ENCODE measurements around the gene PALLD. TPM values are rescaled to one million over a fixed set of nuclear protein-coding genes. Genes with fewer than 3 reads are reported as not detected.

Gene PALLD
- total RNA-seq, 5 donors from 2014 or later (not counting 1 experiment from before 2014, with no cell fraction given): 0.56 to 1.9 (median 0.93) TPM

DNA sequence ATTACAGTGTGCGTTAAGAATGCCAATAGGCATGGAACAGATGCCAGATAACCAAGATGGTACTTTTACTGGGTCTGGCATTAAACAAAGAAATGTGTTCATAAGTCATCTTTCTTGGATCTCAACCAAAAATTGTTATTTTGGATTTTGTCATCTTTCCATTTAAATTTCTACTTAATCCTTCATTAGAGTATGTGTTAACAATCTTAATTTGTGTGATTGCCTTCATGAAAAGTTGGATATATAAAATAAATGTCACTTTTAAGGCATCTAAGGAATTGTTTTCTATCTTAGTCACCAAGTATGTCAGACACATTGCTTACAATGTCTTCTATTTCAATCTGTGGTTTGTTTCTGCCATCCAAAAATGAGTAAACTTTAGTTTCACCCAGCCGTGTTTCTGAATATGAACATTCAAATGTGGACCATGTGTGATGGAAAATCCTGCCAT, 87.5 kb downstream of the PALLD start:
- POLR2A ChIA-PET: no interaction called here

DNA sequence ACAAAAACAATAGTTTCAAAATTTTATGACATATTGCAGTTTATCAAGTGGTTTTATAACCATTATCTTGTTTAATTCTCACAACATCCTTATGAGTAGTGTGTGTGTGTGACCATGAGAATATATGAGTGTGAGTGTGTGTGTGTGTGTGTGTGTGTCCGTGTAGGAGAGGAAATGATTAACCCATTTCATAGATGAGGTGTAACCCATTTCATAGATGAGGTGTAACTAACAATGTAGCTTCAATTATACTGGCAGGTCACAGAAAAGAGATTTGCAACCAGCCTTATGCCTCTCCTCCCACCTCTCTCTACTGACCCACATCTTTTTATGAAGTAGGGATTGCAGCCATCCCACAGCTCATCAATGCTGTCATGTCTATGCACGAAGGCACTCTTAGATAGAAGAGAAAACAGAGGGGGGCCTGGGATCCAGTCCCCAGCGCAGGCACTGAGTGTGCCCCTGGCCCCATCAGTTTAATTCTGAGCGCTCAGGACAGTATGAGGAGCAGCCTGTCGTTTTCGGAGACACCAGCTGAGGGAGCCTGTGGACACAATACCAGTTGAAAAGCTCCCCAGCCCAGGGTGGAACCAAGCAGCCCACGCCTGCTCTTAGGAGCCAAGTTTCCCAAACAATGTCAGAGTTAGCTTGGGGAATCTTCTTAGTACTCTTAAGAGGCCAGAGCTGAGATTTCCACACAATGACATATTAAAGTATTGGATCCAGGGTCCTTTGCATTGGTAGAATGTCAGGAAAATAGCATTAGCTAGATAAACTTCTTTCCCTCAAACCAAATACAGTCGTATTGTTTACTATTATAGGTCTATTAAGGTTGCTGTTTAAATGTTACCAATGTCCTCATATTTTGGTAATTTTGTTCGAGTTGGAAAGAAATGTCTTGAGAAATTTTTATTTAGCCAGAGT, 88.6 kb downstream of the PALLD start:
- Mint-ChIP-seq H3K4me1 (no peaks in the 10 kb centered on the region), H3K4me3 (no peak overlapping the region), H3K27ac (no peak overlapping the region), H3K36me3 (no peaks in the 10 kb centered on the region), H3K9me3 (peaks cover 4 to 8% (median 4%) of the 10 kb centered on the region in 3 donors), H3K27me3 (peaks cover 17 to 22% of the 10 kb centered on the region in 2 donors)
- no peak overlapping the region for H3K4me3 ChIP-seq (ENCODE audit: control insufficient read depth in 1 of 2, extremely low read depth in 1 of 2, low read length in 1 of 2)
- ATAC-seq (replicated peaks in 1 of 4): no peak
- no peaks in the 10 kb centered on the region for H3K4me1 ChIP-seq (ENCODE audit: control insufficient read depth in 1 of 2, extremely low read depth in 1 of 2, insufficient read depth in 2 of 2, low read length in 2 of 2)
- ChIA-PET POLR2A (interaction anchor here in 1 of 2 donors (0.6 kb wide), 1 partner anchor 63 kb away, joined by 3 read pairs; no protein-coding TSS in a partner anchor), CTCF (interaction anchor here in 1 of 2 donors (0.6 kb wide), 2 partner anchors 280 to 425 kb away, joined by 3 read pairs; partner anchors contain the start of gene CBR4)
- WGBS (ENCODE audit: insufficient coverage): 31% methylated on average over 6 of the region's 9 CpGs
- H3K27me3 ChIP-seq (replicated peaks in 1 of 2; ENCODE audit: control insufficient read depth in 2 of 2, extremely low read depth in 1 of 2, insufficient read depth in 2 of 2, low read length in 1 of 2): peaks cover 0 to 8% of the 10 kb centered on the region in 2 experiments
- no peaks in the 10 kb centered on the region for H3K36me3 ChIP-seq (ENCODE audit: control insufficient read depth in 2 of 2, extremely low read depth in 1 of 2, insufficient read depth in 1 of 2, low read length in 1 of 2)
- H3K27ac ChIP-seq (ENCODE audit: low read length): no peak overlapping the region
- no peaks in the 10 kb centered on the region for H3K9me3 ChIP-seq
- peak in 6 of 35 experiments; percentile 0 to 16 (median 1) for DNase-seq

More for the DNA sequence above, 87.5 kb downstream of the PALLD start:
- Histone ChIP-seq H3K4me1 (ENCODE audit: control insufficient read depth in 1 of 2, extremely low read depth in 1 of 2, insufficient read depth in 2 of 2, low read length in 2 of 2) (no peaks in the 10 kb centered on the region), H3K27ac (ENCODE audit: low read length) (no peak overlapping the region), H3K36me3 (ENCODE audit: control insufficient read depth in 2 of 2, extremely low read depth in 1 of 2, insufficient read depth in 1 of 2, low read length in 1 of 2) (no peaks in the 10 kb centered on the region), H3K4me3 (ENCODE audit: control insufficient read depth in 1 of 2, extremely low read depth in 1 of 2, low read length in 1 of 2) (no peak overlapping the region), H3K9me3 (no peaks in the 10 kb centered on the region), H3K27me3 (replicated peaks in 1 of 2; ENCODE audit: control insufficient read depth in 2 of 2, extremely low read depth in 1 of 2, insufficient read depth in 2 of 2, low read length in 1 of 2) (peaks cover 0 to 8% of the 10 kb centered on the region in 2 experiments)
- ATAC-seq (replicated peaks in 1 of 4) (no peak), DNase-seq (no peak)
- Mint-ChIP-seq H3K4me1 (no peaks in the 10 kb centered on the region), H3K36me3 (no peaks in the 10 kb centered on the region), H3K4me3 (no peak overlapping the region), H3K27me3 (peaks cover 17 to 19% of the 10 kb centered on the region in 2 donors), H3K27ac (no peak overlapping the region), H3K9me3 (peaks cover 4 to 8% (median 4%) of the 10 kb centered on the region in 3 donors)
- WGBS (ENCODE audit: insufficient coverage): 40% methylated on average over 1 of the region's 2 CpGs
- CTCF ChIA-PET: no interaction called here

DNA sequence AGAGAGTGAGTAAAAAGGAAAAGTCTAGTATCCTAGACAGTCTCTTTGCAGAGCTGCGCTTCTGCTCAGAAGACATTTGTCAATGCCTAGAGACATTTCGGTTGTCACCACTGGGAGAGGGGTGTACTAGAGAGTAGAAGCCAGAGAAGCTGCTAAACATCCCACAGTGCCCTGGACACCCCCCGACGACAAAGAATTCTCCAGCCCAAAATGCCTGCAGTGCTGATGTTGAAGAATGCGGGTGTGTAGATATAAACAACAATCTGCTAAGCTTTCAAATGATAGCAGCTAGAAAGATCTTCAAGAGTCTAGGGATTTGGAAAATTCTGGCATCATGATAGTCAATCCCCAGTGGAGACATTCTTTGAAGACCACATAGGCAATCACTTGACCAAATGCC, 90.1 kb downstream of the PALLD start:
- ChIA-PET CTCF (no interaction called here), POLR2A (interaction anchor here in 1 of 2 donors (0.6 kb wide), 1 partner anchor 84 kb away, joined by 3 read pairs; no protein-coding TSS in a partner anchor)
- DNase-seq (no peak), ATAC-seq (replicated peaks in 1 of 4) (no peak)
- Histone ChIP-seq H3K36me3 (ENCODE audit: control insufficient read depth in 2 of 2, extremely low read depth in 1 of 2, insufficient read depth in 1 of 2, low read length in 1 of 2) (no peaks in the 10 kb centered on the region), H3K27me3 (replicated peaks in 1 of 2; ENCODE audit: control insufficient read depth in 2 of 2, extremely low read depth in 1 of 2, insufficient read depth in 2 of 2, low read length in 1 of 2) (peaks cover 0 to 8% of the 10 kb centered on the region in 2 experiments), H3K4me1 (ENCODE audit: control insufficient read depth in 1 of 2, extremely low read depth in 1 of 2, insufficient read depth in 2 of 2, low read length in 2 of 2) (no peaks in the 10 kb centered on the region), H3K27ac (ENCODE audit: low read length) (no peak overlapping the region), H3K4me3 (ENCODE audit: control insufficient read depth in 1 of 2, extremely low read depth in 1 of 2, low read length in 1 of 2) (no peak overlapping the region), H3K9me3 (no peaks in the 10 kb centered on the region)
- Mint-ChIP-seq H3K27ac (no peak overlapping the region), H3K9me3 (no peaks in the 10 kb centered on the region), H3K4me1 (no peaks in the 10 kb centered on the region), H3K27me3 (peaks cover 17 to 24% of the 10 kb centered on the region in 2 donors), H3K4me3 (no peak overlapping the region), H3K36me3 (no peaks in the 10 kb centered on the region)
- 100% methylated on average over 3 of the region's 5 CpGs for WGBS (ENCODE audit: insufficient coverage)

DNA sequence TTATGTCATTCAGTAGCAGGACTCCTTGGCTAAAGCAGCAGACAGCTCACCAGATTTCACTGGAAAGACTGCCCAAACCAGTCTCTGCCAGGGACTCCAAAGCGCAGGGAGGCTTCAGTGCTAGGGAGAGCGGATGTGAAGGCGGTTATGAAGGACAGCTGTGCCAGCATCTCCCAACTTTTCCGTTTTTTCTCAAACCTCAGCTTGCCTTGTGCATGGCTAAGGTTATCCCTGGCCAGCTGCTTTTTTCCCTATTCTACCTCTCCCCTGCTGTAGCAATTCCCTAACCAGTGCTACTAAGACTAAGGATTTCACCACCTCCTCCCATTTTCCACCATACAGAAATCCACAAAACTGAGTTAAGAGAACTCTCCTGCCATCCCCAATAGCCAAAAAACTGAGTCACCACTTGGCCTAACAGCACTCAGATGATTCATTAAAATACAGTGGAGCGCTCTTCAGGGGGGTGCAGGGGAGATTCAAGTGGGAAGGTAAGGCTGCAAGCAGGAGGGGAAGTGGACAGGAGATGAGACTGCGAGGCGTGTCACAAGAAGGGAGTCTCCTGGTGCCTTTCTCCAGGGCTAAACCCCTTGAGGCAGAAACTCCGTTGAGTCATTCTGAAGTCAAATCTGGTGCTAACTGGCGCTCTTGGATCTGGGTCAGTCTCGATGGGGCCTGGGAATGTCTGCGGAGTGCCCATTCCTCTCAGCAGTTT, 90.7 kb downstream of the PALLD start:
- H3K27ac ChIP-seq (ENCODE audit: low read length): no peak overlapping the region
- Mint-ChIP-seq H3K27me3 (peaks cover 15 to 24% of the 10 kb centered on the region in 2 donors), H3K9me3 (no peaks in the 10 kb centered on the region), H3K36me3 (no peaks in the 10 kb centered on the region), H3K27ac (no peak overlapping the region), H3K4me1 (no peaks in the 10 kb centered on the region), H3K4me3 (no peak overlapping the region)
- no peaks in the 10 kb centered on the region for H3K4me1 ChIP-seq (ENCODE audit: control insufficient read depth in 1 of 2, extremely low read depth in 1 of 2, insufficient read depth in 2 of 2, low read length in 2 of 2)
- H3K4me3 ChIP-seq (ENCODE audit: control insufficient read depth in 1 of 2, extremely low read depth in 1 of 2, low read length in 1 of 2): no peak overlapping the region
- peaks cover 0 to 8% of the 10 kb centered on the region in 2 experiments for H3K27me3 ChIP-seq (replicated peaks in 1 of 2; ENCODE audit: control insufficient read depth in 2 of 2, extremely low read depth in 1 of 2, insufficient read depth in 2 of 2, low read length in 1 of 2)
- WGBS (ENCODE audit: insufficient coverage): 72% methylated on average over 7 of the region's 11 CpGs
- ATAC-seq (replicated peaks in 1 of 4): no peak
- CTCF ChIA-PET: no interaction called here
- POLR2A ChIA-PET: interaction anchor here in 1 of 2 donors (0.6 kb wide), 1 partner anchor 85 kb away, joined by 3 read pairs; no protein-coding TSS in a partner anchor
- DNase-seq: no peak
- no peaks in the 10 kb centered on the region for H3K9me3 ChIP-seq
- H3K36me3 ChIP-seq (ENCODE audit: control insufficient read depth in 2 of 2, extremely low read depth in 1 of 2, insufficient read depth in 1 of 2, low read length in 1 of 2): no peaks in the 10 kb centered on the region

DNA sequence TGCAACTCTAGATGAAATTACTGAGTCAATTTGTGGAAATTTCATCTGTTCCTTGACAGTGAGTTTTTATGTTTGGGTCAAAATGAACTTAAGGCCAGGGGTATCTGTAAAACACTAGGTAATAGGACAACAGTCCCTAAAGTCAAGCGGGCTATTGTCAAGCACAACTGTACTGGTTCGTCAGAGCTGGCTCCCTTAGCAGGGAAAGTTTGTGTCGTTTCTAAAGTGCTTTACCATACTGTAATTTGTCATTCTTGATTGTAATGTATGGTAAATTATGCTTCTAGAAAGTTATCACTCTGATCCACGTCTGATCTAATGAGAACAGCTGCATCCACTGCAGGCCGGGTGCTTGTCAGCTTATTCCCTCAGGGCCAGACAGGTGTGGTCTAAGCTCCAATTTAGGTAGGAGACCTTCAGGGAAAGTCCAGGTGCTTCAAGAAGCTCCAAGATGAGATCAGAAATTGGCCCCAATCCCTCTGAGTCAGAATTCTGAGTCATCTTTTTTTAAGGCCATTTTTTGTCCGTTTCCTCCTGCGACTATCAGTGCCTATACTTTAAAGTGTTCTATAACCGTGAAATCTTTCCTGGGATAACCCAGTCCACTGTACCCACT, 92.2 kb downstream of the PALLD start:
- ATAC-seq (replicated peaks in 1 of 4) (no peak), DNase-seq (no peak)
- 83% methylated on average over 8 of the region's 8 CpGs for WGBS (ENCODE audit: insufficient coverage)
- Mint-ChIP-seq H3K36me3 (no peaks in the 10 kb centered on the region), H3K4me3 (no peak overlapping the region), H3K9me3 (no peaks in the 10 kb centered on the region), H3K27me3 (peaks cover 11 to 19% of the 10 kb centered on the region in 2 donors), H3K4me1 (no peaks in the 10 kb centered on the region), H3K27ac (no peak overlapping the region)
- H3K4me1 ChIP-seq (ENCODE audit: control insufficient read depth in 1 of 2, extremely low read depth in 1 of 2, insufficient read depth in 2 of 2, low read length in 2 of 2): no peaks in the 10 kb centered on the region
- H3K4me3 ChIP-seq (ENCODE audit: control insufficient read depth in 1 of 2, extremely low read depth in 1 of 2, low read length in 1 of 2): no peak overlapping the region
- no peaks in the 10 kb centered on the region for H3K9me3 ChIP-seq
- H3K36me3 ChIP-seq (ENCODE audit: control insufficient read depth in 2 of 2, extremely low read depth in 1 of 2, insufficient read depth in 1 of 2, low read length in 1 of 2): no peaks in the 10 kb centered on the region
- H3K27me3 ChIP-seq (replicated peaks in 1 of 2; ENCODE audit: control insufficient read depth in 2 of 2, extremely low read depth in 1 of 2, insufficient read depth in 2 of 2, low read length in 1 of 2): peaks cover 0 to 8% of the 10 kb centered on the region in 2 experiments
- ChIA-PET POLR2A (no interaction called here), CTCF (no interaction called here)
- H3K27ac ChIP-seq (ENCODE audit: low read length): no peak overlapping the region

DNA sequence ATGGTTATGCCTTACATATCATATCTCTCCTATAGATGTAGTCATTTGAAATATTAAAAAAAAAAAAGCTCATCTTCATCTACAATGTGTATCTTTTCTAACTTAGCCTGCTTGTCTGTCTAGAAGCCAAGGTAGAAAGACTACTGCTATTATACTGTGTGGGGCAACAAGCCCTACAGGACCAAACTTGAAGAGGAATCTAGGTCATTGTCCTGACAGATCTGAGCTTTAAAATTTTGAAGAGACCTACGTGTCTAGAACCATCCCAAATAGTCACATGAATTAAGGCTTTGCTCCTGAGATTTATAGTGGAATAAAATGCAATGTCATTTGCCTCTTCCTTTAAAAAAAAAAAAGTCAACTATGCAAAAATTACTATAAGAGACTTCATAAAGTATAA, 95.8 kb downstream of the PALLD start:
- no peak overlapping the region for H3K4me3 Mint-ChIP-seq
- no peak overlapping the region for H3K27ac Mint-ChIP-seq

More for the DNA sequence above, 95.8 kb downstream of the PALLD start:
- Mint-ChIP-seq H3K27me3 (peaks cover 3 to 5% of the 10 kb centered on the region in 2 donors), H3K36me3 (no peaks in the 10 kb centered on the region), H3K9me3 (no peaks in the 10 kb centered on the region), H3K4me1 (no peaks in the 10 kb centered on the region)
- Histone ChIP-seq H3K27ac (ENCODE audit: low read length) (no peak overlapping the region), H3K4me3 (ENCODE audit: control insufficient read depth in 1 of 2, extremely low read depth in 1 of 2, low read length in 1 of 2) (no peak overlapping the region), H3K9me3 (no peaks in the 10 kb centered on the region), H3K4me1 (ENCODE audit: control insufficient read depth in 1 of 2, extremely low read depth in 1 of 2, insufficient read depth in 2 of 2, low read length in 2 of 2) (no peaks in the 10 kb centered on the region), H3K27me3 (replicated peaks in 1 of 2; ENCODE audit: control insufficient read depth in 2 of 2, extremely low read depth in 1 of 2, insufficient read depth in 2 of 2, low read length in 1 of 2) (peaks cover 0 to 3% of the 10 kb centered on the region in 2 experiments), H3K36me3 (ENCODE audit: control insufficient read depth in 2 of 2, extremely low read depth in 1 of 2, insufficient read depth in 1 of 2, low read length in 1 of 2) (no peaks in the 10 kb centered on the region)
- ChIA-PET CTCF (interaction anchor here in 1 of 2 donors (0.6 kb wide), 2 partner anchors 45 to 66 kb away, joined by 4 to 6 read pairs; no protein-coding TSS in a partner anchor), POLR2A (interaction anchor here in 1 of 2 donors (0.6 kb wide), 2 partner anchors 971 to 1016 kb away, joined by 3 to 5 read pairs; no protein-coding TSS in a partner anchor)
- WGBS (ENCODE audit: insufficient coverage): no CpG with 5 or more reads among the region's 1 CpG
- ATAC-seq (replicated peaks in 1 of 4) (no peak), DNase-seq (no peak)
